Neuronal stem cell (in vitro differentiated cells): ENCODE results near the gene SORBS2.

Experiments used
- DNase-seq: peaks from one replicate; pipeline ENCODE4 v3.0.0-alpha.2; 2013; ENCODE audit warnings: low spot score
- H2AFZ ChIP-seq: one replicate; pipeline ENCODE4 v1.6.1; 2013; ENCODE audit warnings: mild to moderate bottlenecking, low read length, inconsistent platforms
- H2AK5ac ChIP-seq: 2 replicates; pipeline ENCODE4 v1.6.1; 2013; ENCODE audit warnings: low read depth, mild to moderate bottlenecking, inconsistent platforms, low read length, moderate library complexity, mixed read lengths
- H2BK120ac ChIP-seq: 2 replicates; pipeline ENCODE4 v1.6.1; 2013; ENCODE audit warnings: low read depth, mild to moderate bottlenecking, inconsistent platforms, low read length, moderate library complexity, mixed read lengths
- H2BK12ac ChIP-seq: one replicate; pipeline ENCODE4 v1.6.1; 2013; ENCODE audit warnings: low read length, inconsistent platforms
- H2BK15ac ChIP-seq: 2 replicates; pipeline ENCODE4 v1.6.1; 2013; ENCODE audit warnings: mild to moderate bottlenecking, low read length, inconsistent platforms, mixed read lengths
- H2BK5ac ChIP-seq: one replicate; pipeline ENCODE4 v1.6.1; 2013; ENCODE audit warnings: inconsistent platforms, mild to moderate bottlenecking, low read length, moderate library complexity
- H3K14ac ChIP-seq: one replicate; pipeline ENCODE4 v1.6.1; 2013; ENCODE audit warnings: low read length, inconsistent platforms
- H3K18ac ChIP-seq: 2 replicates; pipeline ENCODE4 v1.6.1; 2013; ENCODE audit warnings: low read length, inconsistent platforms
- H3K23ac ChIP-seq: 2 replicates; pipeline ENCODE4 v1.6.1; 2013; ENCODE audit warnings: low read depth, mild to moderate bottlenecking, mixed read lengths, low read length, inconsistent platforms; ENCODE audit not compliant: poor library complexity
- H3K27ac ChIP-seq: replicated peaks from 3 replicates; pipeline ENCODE4 v1.5.1; 2013; ENCODE audit warnings: low read length, inconsistent platforms
- H3K27me3 ChIP-seq, 3 experiments: 2 replicates each; pipeline ENCODE4 v1.6.1; 2013; ENCODE audit warnings: low read length in 3 of 3, mild to moderate bottlenecking in 2 of 3, inconsistent platforms in 1 of 3, low read depth in 1 of 3, mixed read lengths in 1 of 3, moderate library complexity in 1 of 3; ENCODE audit not compliant: control insufficient read depth in 3 of 3, insufficient read depth in 3 of 3
- H3K36me3 ChIP-seq, 2 donors: replicated peaks in 1 of 2; 2 replicates each; pipeline ENCODE4 v1.6.1; 2013; ENCODE audit warnings: low read length in 2 of 2; ENCODE audit not compliant: control insufficient read depth in 2 of 2, insufficient read depth in 2 of 2
- H3K4ac ChIP-seq: 2 replicates; pipeline ENCODE4 v1.6.1; 2013; ENCODE audit warnings: inconsistent platforms, mild to moderate bottlenecking, low read length, moderate library complexity
- H3K4me1 ChIP-seq, 2 donors: 1 replicate in 1 of 2; 2 replicates in 1 of 2; pipeline ENCODE4 v1.6.1; 2013; ENCODE audit warnings: low read length in 2 of 2, low read depth in 1 of 2; ENCODE audit not compliant: control insufficient read depth in 2 of 2, insufficient read depth in 1 of 2
- H3K4me2 ChIP-seq: one replicate; pipeline ENCODE4 v1.6.1; 2013; ENCODE audit warnings: mild to moderate bottlenecking, low read length, inconsistent platforms; ENCODE audit not compliant: insufficient read depth, poor library complexity, severe bottlenecking
- H3K4me3 ChIP-seq, 2 donors: 2 replicates each; pipeline ENCODE4 v1.5.1; 2013; ENCODE audit warnings: low read length in 2 of 2, mild to moderate bottlenecking in 2 of 2, inconsistent platforms in 1 of 2, moderate library complexity in 1 of 2
- H3K79me1 ChIP-seq: one replicate; pipeline ENCODE4 v1.6.1; 2013; ENCODE audit warnings: low read depth, mild to moderate bottlenecking, inconsistent platforms, low read length, moderate library complexity
- H3K9ac ChIP-seq: one replicate; pipeline ENCODE4 v1.6.1; 2013; ENCODE audit warnings: mild to moderate bottlenecking, low read depth, low read length, inconsistent platforms; ENCODE audit not compliant: poor library complexity
- H3K9me3 ChIP-seq, 2 donors: replicated peaks in 1 of 2; 2 replicates each; pipeline versions ENCODE3 to v1.6.1; 2013; ENCODE audit warnings: low read length in 2 of 2, mild to moderate bottlenecking in 2 of 2, inconsistent platforms in 1 of 2, low read depth in 1 of 2, mixed read lengths in 1 of 2, moderate library complexity in 1 of 2; ENCODE audit not compliant: control insufficient read depth in 2 of 2, insufficient read depth in 1 of 2
- H4K8ac ChIP-seq: one replicate; pipeline ENCODE4 v1.6.1; 2013; ENCODE audit warnings: low read depth, mild to moderate bottlenecking, inconsistent platforms, low read length, moderate library complexity
- H4K91ac ChIP-seq: one replicate; pipeline ENCODE4 v1.6.1; 2013; ENCODE audit warnings: low read length, low read depth, mild to moderate bottlenecking, inconsistent platforms; ENCODE audit not compliant: poor library complexity
- whole genome bisulfite sequencing, 2 donors: extraction: QIAGEN DNeasy Blood & Tissue Kit; methylation state at CpG; one replicate each; pipeline ENCODE4 v1.1.7; 2013; ENCODE audit warnings: missing lambda C conversion rate in 2 of 2, mixed read lengths in 1 of 2; ENCODE audit not compliant: insufficient read length in 2 of 2, insufficient replicate concordance in 1 of 2; ENCODE audit errors: extremely low coverage in 2 of 2; 5-methylcytosine and 5-hydroxymethylcytosine counted together

SORBS2 gene

GRCh38 chr4:185852961-185853360 is 41.0 kb upstream of the SORBS2 start:
- H3K27ac ChIP-seq, result no peak overlapping the region
- no peak overlapping the region for H3K4me2 ChIP-seq
- H3K14ac ChIP-seq, result no peak overlapping the region
- peaks cover 0 to 16% of the 10 kb centered on the region in 2 donors for H3K9me3 ChIP-seq
- no peak overlapping the region for H2BK5ac ChIP-seq
- no CpG with 5 or more reads among the region's 1 CpG for WGBS, 2 donors
- no peak overlapping the region for H2AK5ac ChIP-seq
- H3K36me3 ChIP-seq, result no peaks in the 10 kb centered on the region
- H3K9ac ChIP-seq, result no peak overlapping the region
- no peak overlapping the region for H4K8ac ChIP-seq
- no peak overlapping the region for H2BK120ac ChIP-seq
- H3K79me1 ChIP-seq, result no peaks in the 10 kb centered on the region
- H3K4me1 ChIP-seq, result peaks cover 0 to 2% of the 10 kb centered on the region in 2 donors
- H2BK12ac ChIP-seq, result no peak overlapping the region
- H2AFZ ChIP-seq, result no peak overlapping the region
- H3K18ac ChIP-seq, result no peak overlapping the region
- no peak for DNase-seq
- no peak overlapping the region for H3K23ac ChIP-seq
- H2BK15ac ChIP-seq, result no peak overlapping the region
- no peak overlapping the region for H3K4ac ChIP-seq
- H4K91ac ChIP-seq, result no peak overlapping the region
- no peak overlapping the region for H3K4me3 ChIP-seq
- H3K27me3 ChIP-seq, result no peaks in the 10 kb centered on the region

- H2BK120ac ChIP-seq, result no peak overlapping the region
- no peaks in the 10 kb centered on the region for H3K27me3 ChIP-seq
- no peaks in the 10 kb centered on the region for H3K36me3 ChIP-seq
- H3K9ac ChIP-seq, result no peak overlapping the region
- H4K8ac ChIP-seq, result no peak overlapping the region
- H3K79me1 ChIP-seq, result no peaks in the 10 kb centered on the region
- no peak overlapping the region for H2BK12ac ChIP-seq
- no peak overlapping the region for H3K14ac ChIP-seq
- no peak overlapping the region for H2AFZ ChIP-seq
- no peak overlapping the region for H2BK5ac ChIP-seq
- H3K27ac ChIP-seq, result no peak overlapping the region
- DNase-seq, result no peak
- no peak overlapping the region for H3K4me3 ChIP-seq
- no peak overlapping the region for H2BK15ac ChIP-seq
- H3K23ac ChIP-seq, result no peak overlapping the region
- no peak overlapping the region for H4K91ac ChIP-seq
- peaks cover 0 to 14% of the 10 kb centered on the region in 2 donors for H3K9me3 ChIP-seq
- no peak overlapping the region for H3K18ac ChIP-seq
- no CpG with 5 or more reads among the region's 8 CpGs for WGBS, 2 donors
- no peak overlapping the region for H3K4me2 ChIP-seq
- H3K4ac ChIP-seq, result no peak overlapping the region
- H3K4me1 ChIP-seq, result peaks cover 2 to 8% of the 10 kb centered on the region in 2 donors
- no peak overlapping the region for H2AK5ac ChIP-seq
Measured at GRCh38 chr4:185849664-185850550, 37.9 kb upstream of the SORBS2 start.

GRCh38 chr4:185847352-185848097 is 35.5 kb upstream of the SORBS2 start:
- Histone ChIP-seq H3K4me1 (peaks cover 2 to 6% of the 10 kb centered on the region in 2 donors), H3K4me3 (no peak overlapping the region), H3K18ac (no peak overlapping the region), H3K27ac (no peak overlapping the region), H4K8ac (no peak overlapping the region), H3K36me3 (no peaks in the 10 kb centered on the region), H4K91ac (no peak overlapping the region), H3K4me2 (no peak overlapping the region), H3K23ac (no peak overlapping the region), H2AFZ (peak overlapping the region; percentile 36), H2BK5ac (no peak overlapping the region), H3K14ac (no peak overlapping the region), H3K9me3 (peaks cover 0 to 11% of the 10 kb centered on the region in 2 donors), H2BK120ac (no peak overlapping the region), H3K79me1 (no peaks in the 10 kb centered on the region), H3K4ac (no peak overlapping the region), H2BK12ac (no peak overlapping the region), H2AK5ac (no peak overlapping the region), H2BK15ac (no peak overlapping the region), H3K27me3 (no peaks in the 10 kb centered on the region), H3K9ac (no peak overlapping the region)
- DNase-seq, result no peak
- no CpG with 5 or more reads among the region's 13 CpGs for WGBS, 2 donors

GRCh38 chr4:185846505-185847150 is 34.6 kb upstream of the SORBS2 start:
- Histone ChIP-seq H3K23ac (no peak overlapping the region), H2BK12ac (no peak overlapping the region), H2AK5ac (no peak overlapping the region), H3K9me3 (peaks cover 2 to 11% of the 10 kb centered on the region in 2 donors), H3K4me3 (no peak overlapping the region), H2BK5ac (no peak overlapping the region), H3K27me3 (no peaks in the 10 kb centered on the region), H3K4me2 (no peak overlapping the region), H3K9ac (no peak overlapping the region), H4K91ac (no peak overlapping the region), H2BK120ac (no peak overlapping the region), H3K18ac (no peak overlapping the region), H3K79me1 (no peaks in the 10 kb centered on the region), H3K4ac (no peak overlapping the region), H3K14ac (no peak overlapping the region), H3K4me1 (peaks cover 2 to 6% of the 10 kb centered on the region in 2 donors), H2BK15ac (no peak overlapping the region), H2AFZ (no peak overlapping the region), H3K36me3 (no peaks in the 10 kb centered on the region), H3K27ac (no peak overlapping the region), H4K8ac (no peak overlapping the region)
- no CpG with 5 or more reads among the region's 5 CpGs for WGBS, 2 donors
- no peak for DNase-seq
